PFSK-1 (cell line): ENCODE results near the gene VRK1.

Experiments
- FOXP2 ChIP-seq: optimal IDR thresholded peaks from 2 replicates; pipeline ENCODE3; 2011; ENCODE audit warnings: borderline replicate concordance, control low read depth, inconsistent platforms; ENCODE audit not compliant: insufficient read depth; ENCODE audit errors: extremely low read length, extremely low read depth
- POLR2AphosphoS5 ChIP-seq: IDR thresholded peaks from 2 replicates; pipeline ENCODE4 v1.6.1; 2012; ENCODE audit warnings: low read depth, mild to moderate bottlenecking, control low read depth, low read length, moderate library complexity
- SIN3A ChIP-seq: IDR thresholded peaks from 2 replicates; pipeline ENCODE4 v1.6.1; 2012; ENCODE audit warnings: mild to moderate bottlenecking, low read length, moderate library complexity, borderline replicate concordance; ENCODE audit not compliant: insufficient read depth
- TAF1 ChIP-seq: IDR thresholded peaks from 2 replicates; pipeline ENCODE4 v1.6.1; 2012; ENCODE audit warnings: low read length, control low read depth, borderline replicate concordance; ENCODE audit not compliant: insufficient read depth
- TF ChIP-seq, protein P1 (sequence below), 2 experiments: IDR thresholded peaks; 2 replicates each; pipeline versions ENCODE4 v1.6.1 to v1.8.0; 2011 to 2012; ENCODE audit warnings: low read depth in 2 of 2, low read length in 2 of 2, control low read depth in 1 of 2, inconsistent platforms in 1 of 2, mild to moderate bottlenecking in 1 of 2, moderate library complexity in 1 of 2; ENCODE audit not compliant: insufficient read depth in 1 of 2

Gene VRK1

DNA sequence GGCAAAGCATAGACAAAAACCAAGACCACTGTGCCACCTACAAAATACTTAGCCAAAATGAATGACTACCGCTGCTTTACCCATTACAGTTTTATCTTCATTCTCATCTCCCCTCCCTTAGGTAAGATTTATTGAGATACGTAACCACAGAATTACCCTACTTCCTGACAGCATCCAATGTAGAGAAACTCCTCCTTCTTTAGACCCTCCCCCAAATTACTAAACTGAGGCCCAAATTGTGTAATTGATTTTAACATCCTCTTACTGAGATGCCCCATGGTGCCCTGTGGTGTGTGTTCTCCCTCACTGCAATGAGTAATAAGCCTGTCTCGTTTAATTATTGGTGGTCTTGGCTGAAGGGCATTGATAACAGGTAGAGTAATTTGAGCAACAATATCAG, 19.1 kb downstream of the VRK1 start:
- TF ChIP-seq, protein P1, sequence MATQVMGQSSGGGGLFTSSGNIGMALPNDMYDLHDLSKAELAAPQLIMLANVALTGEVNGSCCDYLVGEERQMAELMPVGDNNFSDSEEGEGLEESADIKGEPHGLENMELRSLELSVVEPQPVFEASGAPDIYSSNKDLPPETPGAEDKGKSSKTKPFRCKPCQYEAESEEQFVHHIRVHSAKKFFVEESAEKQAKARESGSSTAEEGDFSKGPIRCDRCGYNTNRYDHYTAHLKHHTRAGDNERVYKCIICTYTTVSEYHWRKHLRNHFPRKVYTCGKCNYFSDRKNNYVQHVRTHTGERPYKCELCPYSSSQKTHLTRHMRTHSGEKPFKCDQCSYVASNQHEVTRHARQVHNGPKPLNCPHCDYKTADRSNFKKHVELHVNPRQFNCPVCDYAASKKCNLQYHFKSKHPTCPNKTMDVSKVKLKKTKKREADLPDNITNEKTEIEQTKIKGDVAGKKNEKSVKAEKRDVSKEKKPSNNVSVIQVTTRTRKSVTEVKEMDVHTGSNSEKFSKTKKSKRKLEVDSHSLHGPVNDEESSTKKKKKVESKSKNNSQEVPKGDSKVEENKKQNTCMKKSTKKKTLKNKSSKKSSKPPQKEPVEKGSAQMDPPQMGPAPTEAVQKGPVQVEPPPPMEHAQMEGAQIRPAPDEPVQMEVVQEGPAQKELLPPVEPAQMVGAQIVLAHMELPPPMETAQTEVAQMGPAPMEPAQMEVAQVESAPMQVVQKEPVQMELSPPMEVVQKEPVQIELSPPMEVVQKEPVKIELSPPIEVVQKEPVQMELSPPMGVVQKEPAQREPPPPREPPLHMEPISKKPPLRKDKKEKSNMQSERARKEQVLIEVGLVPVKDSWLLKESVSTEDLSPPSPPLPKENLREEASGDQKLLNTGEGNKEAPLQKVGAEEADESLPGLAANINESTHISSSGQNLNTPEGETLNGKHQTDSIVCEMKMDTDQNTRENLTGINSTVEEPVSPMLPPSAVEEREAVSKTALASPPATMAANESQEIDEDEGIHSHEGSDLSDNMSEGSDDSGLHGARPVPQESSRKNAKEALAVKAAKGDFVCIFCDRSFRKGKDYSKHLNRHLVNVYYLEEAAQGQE (IDR thresholded peaks at IDR 0.05; ENCODE audit: insufficient read depth in 1 of 2, low read depth in 2 of 2, low read length in 2 of 2) = no peak
- TF ChIP-seq SIN3A = no peak
- TF ChIP-seq FOXP2 = no peak
- no peak for TF ChIP-seq POLR2AphosphoS5
- no peak for TF ChIP-seq TAF1

DNA sequence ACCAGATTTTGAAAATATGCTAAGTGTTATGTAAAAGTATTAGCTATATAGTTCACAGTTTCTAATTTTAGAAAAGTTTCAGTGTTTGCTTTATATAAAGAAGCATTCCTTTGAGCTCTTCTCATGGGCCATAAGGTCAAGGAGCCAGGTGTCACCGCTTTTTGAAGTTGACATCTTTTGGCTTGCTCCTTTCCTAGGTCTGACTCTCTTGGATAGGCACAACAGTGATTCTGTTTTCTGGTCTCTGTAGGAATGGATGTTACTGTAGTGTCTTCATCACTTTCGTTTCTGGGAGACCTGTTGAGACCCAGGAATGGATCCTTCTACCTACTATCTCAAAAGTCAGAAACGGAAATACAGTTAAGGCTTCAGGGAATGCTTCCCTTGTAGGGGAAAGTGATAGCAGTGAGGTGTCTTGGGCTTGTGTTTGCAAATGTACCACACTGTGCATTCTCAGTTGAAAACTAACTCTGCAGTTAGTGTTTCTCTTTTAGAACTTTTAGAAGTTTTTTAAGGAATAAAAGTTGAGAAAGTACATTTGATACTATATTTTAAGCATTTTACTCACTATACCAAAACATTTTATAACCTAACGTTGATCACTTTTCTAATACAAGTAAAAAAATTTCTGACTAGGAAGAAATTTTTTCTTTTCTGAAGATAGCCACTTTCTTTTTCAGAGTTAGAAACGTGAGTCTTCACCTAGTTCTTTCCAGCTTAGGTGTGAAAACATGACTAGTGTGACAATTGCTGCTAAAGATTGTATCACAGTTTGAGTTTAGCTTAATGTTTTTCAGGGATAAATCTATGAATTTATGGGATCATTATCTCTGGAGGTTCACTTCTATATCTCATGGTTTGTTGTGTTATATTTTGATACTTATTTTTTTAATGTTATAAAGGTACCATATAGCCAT, 20.8 kb downstream of the VRK1 start:
- TF ChIP-seq, protein P1 (IDR thresholded peaks at IDR 0.05; ENCODE audit: insufficient read depth in 1 of 2, low read depth in 2 of 2, low read length in 2 of 2) = no peak
- TF ChIP-seq TAF1 (no peak), SIN3A (no peak), FOXP2 (no peak), POLR2AphosphoS5 (no peak)

DNA sequence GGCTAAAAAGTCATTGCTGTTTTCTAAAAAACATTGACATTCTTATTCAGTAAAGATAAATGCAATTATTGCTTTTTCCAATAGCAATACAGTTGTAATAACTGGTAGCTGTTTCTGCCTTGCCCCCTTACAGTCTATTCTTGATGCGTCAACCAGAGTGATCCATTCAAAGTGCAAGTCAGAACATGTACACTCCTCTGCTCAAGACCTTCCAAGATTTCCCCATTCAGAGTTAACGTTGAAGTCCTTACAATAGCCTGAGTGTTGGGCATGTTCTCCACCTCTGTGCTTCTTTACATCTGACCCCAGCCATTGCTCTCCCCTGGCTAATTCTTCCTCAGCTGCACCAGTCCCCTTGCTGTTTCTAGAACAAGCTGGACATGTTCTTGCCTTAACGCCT, 24.3 kb downstream of the VRK1 start:
- TF ChIP-seq TAF1 = no peak
- TF ChIP-seq, protein P1 (IDR thresholded peaks at IDR 0.05; ENCODE audit: insufficient read depth in 1 of 2, low read depth in 2 of 2, low read length in 2 of 2) = no peak
- TF ChIP-seq POLR2AphosphoS5 = no peak
- no peak for TF ChIP-seq SIN3A
- TF ChIP-seq FOXP2 = no peak

DNA sequence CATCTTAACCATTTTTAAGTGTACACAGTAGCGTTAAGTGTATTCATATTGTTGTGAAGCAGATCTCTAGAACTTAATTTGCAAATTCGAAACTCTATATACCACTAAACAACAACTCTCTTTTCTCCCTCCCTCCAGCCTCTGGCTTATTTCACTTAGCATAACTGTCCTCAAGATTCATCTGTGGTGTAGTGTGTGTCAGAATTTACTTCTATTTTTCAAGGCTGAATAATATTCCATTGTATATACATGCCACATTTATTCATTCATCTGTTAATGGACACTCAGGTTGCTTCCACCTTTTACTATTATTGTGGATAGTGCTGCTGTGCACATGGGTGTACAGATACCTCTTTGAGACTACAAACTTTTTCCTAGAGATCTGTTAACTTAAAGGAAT, 26.5 kb downstream of the VRK1 start:
- TF ChIP-seq SIN3A (no peak), POLR2AphosphoS5 (no peak), TAF1 (no peak), FOXP2 (no peak)
- TF ChIP-seq, protein P1 (IDR thresholded peaks at IDR 0.05; ENCODE audit: insufficient read depth in 1 of 2, low read depth in 2 of 2, low read length in 2 of 2) = no peak
